IMR-90 (cell line): ENCODE results near the gene LRRC4C. TPM values are rescaled to one million over a fixed set of nuclear protein-coding genes. Genes with fewer than 3 reads are reported as not detected.

Experiments used
- ATAC-seq: fragments of 200-7000 bp; cut with Tn5 transposase; 2 replicates; pipeline ENCODE4 v1.9.1; 2020; ENCODE audit warnings: low read depth, mild to moderate bottlenecking, moderate library complexity
- BruUV-seq: library from RNA; stranded (reverse); fragments of 400-500 nt; replicated peaks from 2 replicates; lab custom pipeline; 2021; lab: Mats Ljungman, UMichigan
- CTCF ChIA-PET: fragments of 300-600 bp; formaldehyde crosslinking; extraction: SDS; loops from one replicate; lab custom pipeline; 2021; ENCODE audit warnings: antibody characterized with exemption; lab: Yijun Ruan, JAX
- POLR2A ChIA-PET: fragments of 300-600 bp; sonication (Branson Sonifier 250); formaldehyde crosslinking; loops from one replicate; lab custom pipeline; 2022; ENCODE audit warnings: antibody characterized with exemption; ENCODE audit not compliant: unreplicated experiment; lab: Charles Lee
- DNase-seq: peaks from one replicate; pipeline ENCODE4 v3.0.0; 2013
- H2AFZ ChIP-seq: replicated peaks from 2 replicates; pipeline ENCODE3; 2013; ENCODE audit warnings: low read length, mild to moderate bottlenecking; ENCODE audit not compliant: poor library complexity
- H2AK5ac ChIP-seq: 2 replicates; pipeline ENCODE4 v1.6.1; 2013; ENCODE audit warnings: low read depth, low read length, inconsistent platforms
- H2AK9ac ChIP-seq: replicated peaks from 2 replicates; pipeline ENCODE3; 2013; ENCODE audit warnings: mild to moderate bottlenecking, low read depth, low read length, moderate library complexity; ENCODE audit not compliant: poor library complexity
- H2BK120ac ChIP-seq: 2 replicates; pipeline ENCODE4 v1.6.1; 2013; ENCODE audit warnings: low read depth, low read length, inconsistent platforms
- H2BK15ac ChIP-seq: 3 replicates; pipeline ENCODE4 v1.6.1; 2013; ENCODE audit warnings: low read depth, low read length, inconsistent platforms
- H2BK20ac ChIP-seq: 2 replicates; pipeline ENCODE4 v1.6.1; 2013; ENCODE audit warnings: low read depth, mild to moderate bottlenecking, inconsistent platforms, low read length, moderate library complexity
- H2BK5ac ChIP-seq: 2 replicates; pipeline ENCODE4 v1.6.1; 2013; ENCODE audit warnings: mild to moderate bottlenecking, low read depth, low read length, inconsistent platforms; ENCODE audit not compliant: poor library complexity, severe bottlenecking
- H3K14ac ChIP-seq: replicated peaks from 2 replicates; pipeline ENCODE4 v1.6.1; 2013; ENCODE audit warnings: low read depth, low read length, inconsistent platforms
- H3K18ac ChIP-seq: 2 replicates; pipeline ENCODE4 v1.6.1; 2013; ENCODE audit warnings: low read depth, low read length, control low read depth
- H3K23ac ChIP-seq: 2 replicates; pipeline ENCODE4 v1.6.1; 2013; ENCODE audit warnings: low read depth, low read length, inconsistent platforms
- H3K27ac ChIP-seq: 2 replicates; pipeline ENCODE4 v1.5.1; 2013; ENCODE audit warnings: mild to moderate bottlenecking, control low read depth, low read length; ENCODE audit not compliant: insufficient read depth
- H3K27me3 ChIP-seq: 2 replicates; pipeline ENCODE4 v1.6.1; 2013; ENCODE audit warnings: low read length; ENCODE audit not compliant: control insufficient read depth, insufficient read depth
- H3K36me3 ChIP-seq: 2 replicates; pipeline ENCODE4 v1.6.1; 2013; ENCODE audit warnings: low read length, mixed read lengths; ENCODE audit not compliant: control insufficient read depth, insufficient read depth
- H3K4ac ChIP-seq: 2 replicates; pipeline ENCODE4 v1.6.1; 2013; ENCODE audit warnings: low read depth, low read length, inconsistent platforms
- H3K4me1 ChIP-seq: 2 replicates; pipeline ENCODE4 v1.6.1; 2013; ENCODE audit warnings: low read length, mixed read lengths; ENCODE audit not compliant: control insufficient read depth, insufficient read depth
- H3K4me2 ChIP-seq: 2 replicates; pipeline ENCODE4 v1.6.1; 2013; ENCODE audit warnings: low read depth, mild to moderate bottlenecking, control low read depth, low read length, moderate library complexity
- H3K4me3 ChIP-seq: 2 replicates; pipeline ENCODE4 v1.5.1; 2013; ENCODE audit warnings: low read depth, mild to moderate bottlenecking, control low read depth, low read length, moderate library complexity; ENCODE audit not compliant: insufficient read depth
- H3K56ac ChIP-seq: 2 replicates; pipeline ENCODE4 v1.6.1; 2013; ENCODE audit warnings: low read length, inconsistent platforms; ENCODE audit not compliant: insufficient read depth; ENCODE audit errors: extremely low read depth
- H3K79me1 ChIP-seq, 2 experiments: 2 replicates each; pipeline ENCODE4 v1.6.1; 2013; ENCODE audit warnings: low read length in 2 of 2, inconsistent platforms in 1 of 2, low read depth in 1 of 2
- H3K9ac ChIP-seq: 2 replicates; pipeline ENCODE4 v1.6.1; 2013; ENCODE audit warnings: low read depth, low read length, control low read depth
- H3K9me1 ChIP-seq: 2 replicates; pipeline ENCODE4 v1.6.1; 2013; ENCODE audit warnings: low read length, inconsistent platforms; ENCODE audit not compliant: insufficient read depth
- H3K9me3 ChIP-seq: 2 replicates; pipeline ENCODE4 v1.6.1; 2013; ENCODE audit warnings: low read length; ENCODE audit not compliant: control insufficient read depth, insufficient read depth
- H4K20me1 ChIP-seq: 2 replicates; pipeline ENCODE4 v1.6.1; 2013; ENCODE audit warnings: low read length, inconsistent platforms; ENCODE audit not compliant: insufficient read depth
- H4K5ac ChIP-seq: 2 replicates; pipeline ENCODE4 v1.6.1; 2013; ENCODE audit warnings: mild to moderate bottlenecking, low read depth, low read length, control low read depth
- H4K8ac ChIP-seq, 2 experiments: 2 replicates each; pipeline ENCODE4 v1.6.1; 2013; ENCODE audit warnings: low read depth in 2 of 2, low read length in 2 of 2, control low read depth in 1 of 2, inconsistent platforms in 1 of 2
- H4K91ac ChIP-seq: 2 replicates; pipeline ENCODE4 v1.6.1; 2013; ENCODE audit warnings: low read depth, low read length, inconsistent platforms; ENCODE audit not compliant: insufficient read depth
- BHLHE40 ChIP-seq: fragments of 150-350 bp; IDR thresholded peaks from 2 replicates; pipeline ENCODE4 v1.6.1; 2016; ENCODE audit warnings: mild to moderate bottlenecking, low read depth, low read length
- CEBPB ChIP-seq: IDR thresholded peaks from 2 replicates; pipeline ENCODE4 v1.6.1; 2012; ENCODE audit warnings: low read depth, low read length, improper control_type of control experiment
- CHD1 ChIP-seq: IDR thresholded peaks from 2 replicates; pipeline ENCODE4 v1.6.1; 2012; ENCODE audit warnings: low read depth, low read length, improper control_type of control experiment
- FOS ChIP-seq: fragments of 150-350 bp; IDR thresholded peaks from 2 replicates; pipeline ENCODE4 v1.6.1; 2016; ENCODE audit warnings: low read depth, low read length
- MAZ ChIP-seq: IDR thresholded peaks from 2 replicates; pipeline ENCODE4 v1.6.1; 2012; ENCODE audit warnings: low read depth, mild to moderate bottlenecking, low read length, improper control_type of control experiment, moderate library complexity, borderline replicate concordance
- MXI1 ChIP-seq: IDR thresholded peaks from 2 replicates; pipeline ENCODE4 v1.6.1; 2012; ENCODE audit warnings: low read depth, mild to moderate bottlenecking, low read length, moderate library complexity, borderline replicate concordance
- NFE2L2 ChIP-seq: fragments of 150-350 bp; IDR thresholded peaks from 2 replicates; pipeline ENCODE4 v1.6.1; 2016; ENCODE audit warnings: low read depth, mild to moderate bottlenecking, low read length
- POLR2A ChIP-seq: IDR thresholded peaks from 2 replicates; pipeline ENCODE4 v1.6.1; 2012; ENCODE audit warnings: mild to moderate bottlenecking, low read depth, low read length
- RCOR1 ChIP-seq: IDR thresholded peaks from 2 replicates; pipeline ENCODE4 v1.6.1; 2012; ENCODE audit warnings: mild to moderate bottlenecking, low read length, improper control_type of control experiment; ENCODE audit not compliant: insufficient replicate concordance
- RFX5 ChIP-seq: IDR thresholded peaks from 2 replicates; pipeline ENCODE4 v1.8.0; 2012; ENCODE audit warnings: low read depth, mild to moderate bottlenecking, low read length, moderate library complexity
- SMC3 ChIP-seq: fragments of 150-350 bp; IDR thresholded peaks from 2 replicates; pipeline ENCODE4 v1.6.1; 2016; ENCODE audit warnings: low read depth, mild to moderate bottlenecking, antibody characterized with exemption, low read length, moderate library complexity
- WGBS, 2 experiments: methylation state at CpG; one replicate each; pipeline versions ENCODE4 v1.1.5 to v1.1.7; 2013; ENCODE audit warnings: missing lambda C conversion rate in 2 of 2; ENCODE audit not compliant: insufficient read length in 1 of 2; ENCODE audit errors: extremely low coverage in 2 of 2; 5-methylcytosine and 5-hydroxymethylcytosine counted together
- dilution Hi-C: fragments of 300-500 bp; cut with HindIII; formaldehyde crosslinking; loops from one replicate; pipeline ENCODE4 v1.14.3; 2018; ENCODE audit warnings: low sequenced_read_pairs; ENCODE audit not compliant: unreplicated experiment
- in situ Hi-C: fragments of 300-500 bp; cut with MboI; formaldehyde crosslinking; loops from 3 replicates; pipeline ENCODE4 v1.14.3; 2019; ENCODE audit warnings: low sequenced_read_pairs, inconsistent platforms, mixed read lengths
- intact Hi-C: fragments of 100-400 bp; cut with micrococcal nuclease; formaldehyde crosslinking; loops from 2 replicates; pipeline ENCODE4 v1.10.0; 2022
- polyA plus RNA-seq, 3 experiments: library from polyadenylated mRNA; depleted of rRNA; stranded (reverse); fragments of >200 nt; gene quantifications; 2 replicates each; pipeline ENCODE4 v1.2.3, GENCODE V29; 2012; ENCODE audit warnings: low replicate concordance in 1 of 3
- total RNA-seq: library from RNA; depleted of rRNA; stranded (reverse); fragments of >200 nt; gene quantifications from 2 replicates; pipeline ENCODE4 v1.2.3, GENCODE V29; 2012
- TF ChIP-seq, protein P1 (sequence below): fragments of 150-350 bp; IDR thresholded peaks from 2 replicates; pipeline ENCODE4 v1.6.1; 2016; ENCODE audit warnings: low read depth, mild to moderate bottlenecking, low read length, moderate library complexity, borderline replicate concordance

The LRRC4C gene
- total and polyA plus RNA-seq, 2 of the 4 experiments (the other 2 are of a cell fraction) = under 0.01 to 0.03 TPM

DNA sequence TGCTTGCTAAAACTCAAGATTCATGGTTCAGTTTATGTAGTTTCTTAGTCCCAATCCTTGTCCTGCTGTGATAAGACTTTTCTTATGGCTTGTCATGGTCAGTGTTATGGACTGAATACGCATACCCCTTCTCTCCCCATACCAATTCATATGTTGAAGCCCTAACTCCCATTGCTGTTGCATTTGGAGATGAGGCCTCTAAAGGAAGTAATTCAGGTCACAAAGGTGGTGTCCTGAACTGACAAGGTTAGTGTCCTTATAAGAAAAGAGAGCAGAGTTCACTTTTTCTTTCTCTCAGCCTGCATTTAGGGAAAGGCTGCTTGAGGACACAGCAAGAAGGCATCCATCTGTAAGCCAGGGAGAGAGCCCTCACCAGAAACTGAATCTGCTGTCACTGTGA, 618.2 kb downstream of the LRRC4C start:
- Histone ChIP-seq H3K36me3 (no peaks in the 10 kb centered on the region), H3K14ac (no peak overlapping the region), H3K9me3 (no peaks in the 10 kb centered on the region; the same call in 1 of the 2 replicates), H3K27ac (no peak overlapping the region), H4K5ac (no peak overlapping the region), H2BK15ac (no peak overlapping the region), H3K4me3 (no peak overlapping the region), H3K9ac (no peak overlapping the region), H3K79me1 (no peaks in the 10 kb centered on the region), H4K20me1 (no peaks in the 10 kb centered on the region), H3K4me2 (no peak overlapping the region), H3K27me3 (no peaks in the 10 kb centered on the region), H4K8ac (no peak overlapping the region), H3K4ac (no peak overlapping the region), H3K9me1 (no peaks in the 10 kb centered on the region), H4K91ac (no peak overlapping the region), H2AFZ (no peak overlapping the region), H3K4me1 (no peaks in the 10 kb centered on the region), H2BK120ac (no peak overlapping the region), H2BK5ac (no peak overlapping the region), H3K23ac (no peak overlapping the region), H3K18ac (no peak overlapping the region), H2AK9ac (no peak overlapping the region), H2AK5ac (no peak overlapping the region), H2BK20ac (no peak overlapping the region), H3K56ac (no peak overlapping the region)
- dilution Hi-C loops = no loop called here
- ChIA-PET CTCF (no interaction called here), POLR2A (no interaction called here)
- BruUV-seq = no TSS peak
- no peak for ATAC-seq
- in situ Hi-C loops = no loop called here
- DNase-seq = no peak
- intact Hi-C loops = no loop called here
- no CpG with 5 or more reads among the region's 1 CpG for WGBS, 2 experiments
- no peak for TF ChIP-seq CEBPB
- TF ChIP-seq MXI1 = no peak
- TF ChIP-seq MAZ = no peak
- no peak for TF ChIP-seq SMC3
- TF ChIP-seq, protein P1, sequence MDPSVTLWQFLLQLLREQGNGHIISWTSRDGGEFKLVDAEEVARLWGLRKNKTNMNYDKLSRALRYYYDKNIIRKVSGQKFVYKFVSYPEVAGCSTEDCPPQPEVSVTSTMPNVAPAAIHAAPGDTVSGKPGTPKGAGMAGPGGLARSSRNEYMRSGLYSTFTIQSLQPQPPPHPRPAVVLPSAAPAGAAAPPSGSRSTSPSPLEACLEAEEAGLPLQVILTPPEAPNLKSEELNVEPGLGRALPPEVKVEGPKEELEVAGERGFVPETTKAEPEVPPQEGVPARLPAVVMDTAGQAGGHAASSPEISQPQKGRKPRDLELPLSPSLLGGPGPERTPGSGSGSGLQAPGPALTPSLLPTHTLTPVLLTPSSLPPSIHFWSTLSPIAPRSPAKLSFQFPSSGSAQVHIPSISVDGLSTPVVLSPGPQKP = no peak
- no peak for TF ChIP-seq RCOR1
- no peak for TF ChIP-seq CHD1
- TF ChIP-seq RFX5 = no peak
- TF ChIP-seq BHLHE40 = no peak
- TF ChIP-seq POLR2A = no peak
- no peak for TF ChIP-seq FOS
- TF ChIP-seq NFE2L2 = no peak
